Loucy (cell line): ENCODE data around the gene CDS1.

Experiments used
- EZH2phosphoT487 ChIP-seq: fragments of 200-600 bp; IDR thresholded peaks from 2 replicates; pipeline ENCODE4 v1.6.1; 2018; ENCODE audit warnings: antibody characterized with exemption, mild to moderate bottlenecking, moderate library complexity, borderline replicate concordance
- TF ChIP-seq, protein P1 (sequence below): fragments of 200-600 bp; sonication (generic); conservative IDR thresholded peaks from 2 replicates; pipeline ENCODE4 v1.5.1; 2014; ENCODE audit warnings: mild to moderate bottlenecking, antibody characterized with exemption, low read length

DNA sequence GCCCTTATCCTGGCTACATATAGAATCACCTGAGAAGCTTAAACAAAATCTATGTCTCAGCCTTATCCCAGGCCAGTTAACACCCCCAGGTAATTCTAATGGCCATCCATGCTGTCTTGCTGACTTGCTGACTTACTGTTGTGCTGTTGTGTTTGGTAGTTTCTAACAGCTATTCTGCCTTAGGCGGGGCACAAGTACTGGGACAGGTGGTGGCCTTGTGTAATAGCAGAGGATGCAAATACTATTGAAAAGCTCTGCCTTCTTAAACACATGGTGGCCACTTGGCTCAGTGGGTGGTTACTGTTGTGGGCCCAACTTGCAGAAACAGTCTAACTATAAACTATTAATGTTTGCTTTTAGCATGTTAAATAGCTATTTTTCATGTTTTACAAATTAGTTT lies 56.2 kb downstream of the CDS1 start:
- no peak for TF ChIP-seq EZH2phosphoT487
- TF ChIP-seq, protein P1, sequence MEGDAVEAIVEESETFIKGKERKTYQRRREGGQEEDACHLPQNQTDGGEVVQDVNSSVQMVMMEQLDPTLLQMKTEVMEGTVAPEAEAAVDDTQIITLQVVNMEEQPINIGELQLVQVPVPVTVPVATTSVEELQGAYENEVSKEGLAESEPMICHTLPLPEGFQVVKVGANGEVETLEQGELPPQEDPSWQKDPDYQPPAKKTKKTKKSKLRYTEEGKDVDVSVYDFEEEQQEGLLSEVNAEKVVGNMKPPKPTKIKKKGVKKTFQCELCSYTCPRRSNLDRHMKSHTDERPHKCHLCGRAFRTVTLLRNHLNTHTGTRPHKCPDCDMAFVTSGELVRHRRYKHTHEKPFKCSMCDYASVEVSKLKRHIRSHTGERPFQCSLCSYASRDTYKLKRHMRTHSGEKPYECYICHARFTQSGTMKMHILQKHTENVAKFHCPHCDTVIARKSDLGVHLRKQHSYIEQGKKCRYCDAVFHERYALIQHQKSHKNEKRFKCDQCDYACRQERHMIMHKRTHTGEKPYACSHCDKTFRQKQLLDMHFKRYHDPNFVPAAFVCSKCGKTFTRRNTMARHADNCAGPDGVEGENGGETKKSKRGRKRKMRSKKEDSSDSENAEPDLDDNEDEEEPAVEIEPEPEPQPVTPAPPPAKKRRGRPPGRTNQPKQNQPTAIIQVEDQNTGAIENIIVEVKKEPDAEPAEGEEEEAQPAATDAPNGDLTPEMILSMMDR: no peak
